ENCODE results near the gene SLCO4A1.

The SLCO4A1 gene

GRCh38 chr20:62652041-62652893 is 10.0 kb downstream of the SLCO4A1 start:
- peak in 2 of 3 experiments; percentile 37 to 59 for DNase-seq (ENCODE audit: low read depth in 3 of 3)

GRCh38 chr20:62652894-62653305 is 10.6 kb downstream of the SLCO4A1 start:
- DNase-seq (ENCODE audit: low read depth in 3 of 3) = no peak

GRCh38 chr20:62653373-62653772 is 11.1 kb downstream of the SLCO4A1 start:
- DNase-seq (ENCODE audit: low read depth in 3 of 3) = no peak

GRCh38 chr20:62653951-62654685 is 11.8 kb downstream of the SLCO4A1 start:
- DNase-seq (ENCODE audit: low read depth in 3 of 3) = no peak

GRCh38 chr20:62655282-62656196 is 13.2 kb downstream of the SLCO4A1 start:
- DNase-seq (ENCODE audit: low read depth in 3 of 3) = no peak

GRCh38 chr20:62656197-62656918 is 14.1 kb downstream of the SLCO4A1 start:
- no peak for DNase-seq (ENCODE audit: low read depth in 3 of 3)

- no peak for DNase-seq (ENCODE audit: low read depth in 3 of 3)
Observed at GRCh38 chr20:62656919-62657588, 14.8 kb downstream of the SLCO4A1 start.

GRCh38 chr20:62657589-62657942 is 15.3 kb downstream of the SLCO4A1 start:
- no peak for DNase-seq (ENCODE audit: low read depth in 3 of 3)

- no peak for DNase-seq (ENCODE audit: low read depth in 3 of 3)
Observed at GRCh38 chr20:62657956-62658355, 15.7 kb downstream of the SLCO4A1 start.

- no peak for DNase-seq (ENCODE audit: low read depth in 3 of 3)
Observed at GRCh38 chr20:62658593-62659178, 16.4 kb downstream of the SLCO4A1 start.

GRCh38 chr20:62659488-62660239 is 17.4 kb downstream of the SLCO4A1 start:
- DNase-seq (ENCODE audit: low read depth in 3 of 3) = no peak

GRCh38 chr20:62660240-62660615 is 17.9 kb downstream of the SLCO4A1 start:
- no peak for DNase-seq (ENCODE audit: low read depth in 3 of 3)

- DNase-seq (ENCODE audit: low read depth in 3 of 3) = no peak
Observed at GRCh38 chr20:62660768-62661167, 18.5 kb downstream of the SLCO4A1 start.

- DNase-seq (ENCODE audit: low read depth in 3 of 3) = no peak
Observed at GRCh38 chr20:62661647-62662046, 19.3 kb downstream of the SLCO4A1 start.

GRCh38 chr20:62662422-62662821 is 20.1 kb downstream of the SLCO4A1 start:
- no peak for DNase-seq (ENCODE audit: low read depth in 3 of 3)

- no peak for DNase-seq (ENCODE audit: low read depth in 3 of 3)
Observed at GRCh38 chr20:62663145-62664018, 21.1 kb downstream of the SLCO4A1 start.

- no peak for DNase-seq (ENCODE audit: low read depth in 3 of 3)
Observed at GRCh38 chr20:62664019-62664971, 22.0 kb downstream of the SLCO4A1 start.
